Heart left ventricle (tissue), 16 donors: ENCODE measurements around the gene NCS1. TPM values are rescaled to one million over a fixed set of nuclear protein-coding genes. Genes with fewer than 3 reads are reported as not detected.

Experiments
- ATAC-seq, 4 donors: fragments of 200-7000 bp; cut with Tn5 transposase; one replicate each; pipeline ENCODE4 v1.9.1; 2020 to 2022; ENCODE audit warnings: moderate library complexity in 4 of 4, mild to moderate bottlenecking in 3 of 4, moderate number of reproducible peaks in 1 of 4
- DNase-seq, 5 donors: peaks; one replicate each; pipeline ENCODE4 v3.0.0-alpha.2; 2020
- H3K27ac ChIP-seq, 12 donors: fragments of 200-600 bp; sonication (generic) in 4 of 12; one replicate each; pipeline versions ENCODE4 v1.5.0 to v1.8.0; 2016 to 2022; ENCODE audit warnings: mild to moderate bottlenecking in 2 of 12
- H3K27me3 ChIP-seq, 9 donors: fragments of 200-600 bp; sonication (generic) in 2 of 9; one replicate each; pipeline versions ENCODE4 v1.5.1 to v1.8.0; 2016 to 2022; ENCODE audit warnings: mild to moderate bottlenecking in 3 of 9
- H3K36me3 ChIP-seq, 9 donors: fragments of 200-600 bp; sonication (generic) in 2 of 9; one replicate each; pipeline versions ENCODE4 v1.5.0 to v1.8.0; 2018 to 2022; ENCODE audit warnings: mild to moderate bottlenecking in 2 of 9
- H3K4me1 ChIP-seq, 12 donors: fragments of 200-600 bp; sonication (generic) in 4 of 12; one replicate each; pipeline versions ENCODE4 v1.5.0 to v1.8.0; 2016 to 2022; ENCODE audit warnings: mild to moderate bottlenecking in 3 of 12
- H3K4me3 ChIP-seq, 12 donors: fragments of 200-600 bp; sonication (generic) in 4 of 12; one replicate each; pipeline versions ENCODE4 v1.5.0 to v1.8.0; 2017 to 2022; ENCODE audit warnings: mild to moderate bottlenecking in 9 of 12, moderate library complexity in 4 of 12
- H3K9me3 ChIP-seq, 12 donors: fragments of 200-600 bp; sonication (generic) in 4 of 12; one replicate each; pipeline versions ENCODE4 v1.5.0 to v1.8.0; 2016 to 2022; ENCODE audit warnings: mild to moderate bottlenecking in 1 of 12
- CTCF ChIP-seq, 12 donors: fragments of 200-600 bp; sonication (generic) in 4 of 12; IDR thresholded peaks; one replicate each; pipeline versions ENCODE4 v1.5.0 to v1.8.0; 2018 to 2022; ENCODE audit warnings: antibody characterized with exemption in 12 of 12, mild to moderate bottlenecking in 5 of 12
- POLR2A ChIP-seq, 2 donors: fragments of 450-650 bp; IDR thresholded peaks; one replicate each; pipeline ENCODE4 v1.6.1; 2017; ENCODE audit warnings: antibody characterized with exemption in 2 of 2, mild to moderate bottlenecking in 2 of 2, moderate library complexity in 2 of 2
- WGBS, 4 donors: extraction: QIAGEN DNeasy Blood & Tissue Kit in 2 of 4; methylation state at CpG; one replicate each; pipeline versions ENCODE4 v1.1.5 to v1.1.7; 2013 to 2018; 5-methylcytosine and 5-hydroxymethylcytosine counted together
- intact Hi-C, 10 donors: fragments of 100-400 bp; cut with DNase I; formaldehyde crosslinking; loops; one replicate each; pipeline versions ENCODE4 v1.11.1 to v1.14.2; 2022
- polyA plus RNA-seq, 2 donors: library from polyadenylated mRNA; stranded (reverse); fragments of 200-250 nt; gene quantifications; one replicate each; pipeline ENCODE4 v1.2.3, GENCODE V29; 2013
- total RNA-seq, 9 donors: library from RNA; depleted of rRNA in 2 of 9; stranded (reverse); fragments of >200 nt in 2 of 9; fragmentation: NEBNext Ultra II Directional in 3 of 9; extraction: Animal tissue kit (Norgen Biotek cat#: 25700) in 3 of 9; gene quantifications; one replicate each; pipeline versions ENCODE4 v1.1.0 to v1.2.4, GENCODE V29; 2016 to 2023
- donor health status: ischemic (EF 13 %, LVEDD 7.1; RV severe dilation, severe dysfunction).
- donor health status: healthy with polysubstance abuse.
- donor health status: DM: no; HTN: yes; CAD: no.
- donor health status: DM: no; HTN: no; CAD: no.
- donor health status: ischemic (EF 25% LVEDD 6.9; RV normal size, moderate dysfunction).
- donor health status: ischemic (EF 25% LVEDD 5.7; RV mildly dilated, moderate dysfunction).
- donor health status: healthy.
- donor health status: DM: yes; HTN: yes; CAD: no.
- donor health status: ischemic (EF 35%, LVEDD 5.7; RV mildly dilated, moderate dysfunction).
- donor health status: nonischemic (EF 11% LVEDD 7.7; RV severe dilation, severe dysfunction).
- donor health status: DM: yes; HTN: yes; CAD: no.
- donor health status: PGD.
- donor health status: ischemic (EF 29% LVEDD 5.4; RV normal size, mild dysfunction).
- donor health status: nonischemic (EF 23%, LVEDD 6.1; RV moderate dilation, normal function).

The NCS1 gene
- total and polyA plus RNA-seq, 11 donors, result 2.3 to 15.9 (median 9.4) TPM

- intact Hi-C loops, result no loop called here
Observed at GRCh38 chr9:130132746-130133145, 39.5 kb upstream of the NCS1 start.

GRCh38 chr9:130137081-130137640 is 35.0 kb upstream of the NCS1 start:
- Histone ChIP-seq H3K4me1 (peaks cover 0 to 36% (median 25%) of the 10 kb centered on the region in 12 donors), H3K36me3 (peaks cover 0 to 35% (median 14%) of the 10 kb centered on the region in 9 donors), H3K4me3 (no peak overlapping the region), H3K27ac (peak overlapping the region in 2 of 12 donors; percentile 52 to 87), H3K27me3 (no peaks in the 10 kb centered on the region), H3K9me3 (no peaks in the 10 kb centered on the region)
- peak in 1 of 5 donors; percentile 27 for DNase-seq
- intact Hi-C loops, result no loop called here
- 86 to 92% (median 90%) methylated on average over 12 to 15 of the region's 15 CpGs for WGBS, 4 donors
- TF ChIP-seq POLR2A (IDR thresholded peaks at IDR 0.05) (no peak), CTCF (IDR thresholded peaks at IDR 0.05) (no peak)
- ATAC-seq, result no peak

More at GRCh38 chr9:130132746-130133145, 39.5 kb upstream of the NCS1 start:
- Histone ChIP-seq H3K4me3 (no peak overlapping the region), H3K36me3 (peaks cover 0 to 65% (median 43%) of the 10 kb centered on the region in 9 donors), H3K27ac (no peak overlapping the region), H3K9me3 (no peaks in the 10 kb centered on the region), H3K27me3 (no peaks in the 10 kb centered on the region), H3K4me1 (peaks cover 0 to 33% (median 13%) of the 10 kb centered on the region in 12 donors)
- 95 to 96% (median 95%) methylated on average over 7 of the region's 7 CpGs for WGBS, 4 donors
- no peak for ATAC-seq
- TF ChIP-seq POLR2A (IDR thresholded peaks at IDR 0.05) (no peak), CTCF (IDR thresholded peaks at IDR 0.05) (no peak)
- peak in 1 of 5 donors; percentile 8 for DNase-seq

DNA sequence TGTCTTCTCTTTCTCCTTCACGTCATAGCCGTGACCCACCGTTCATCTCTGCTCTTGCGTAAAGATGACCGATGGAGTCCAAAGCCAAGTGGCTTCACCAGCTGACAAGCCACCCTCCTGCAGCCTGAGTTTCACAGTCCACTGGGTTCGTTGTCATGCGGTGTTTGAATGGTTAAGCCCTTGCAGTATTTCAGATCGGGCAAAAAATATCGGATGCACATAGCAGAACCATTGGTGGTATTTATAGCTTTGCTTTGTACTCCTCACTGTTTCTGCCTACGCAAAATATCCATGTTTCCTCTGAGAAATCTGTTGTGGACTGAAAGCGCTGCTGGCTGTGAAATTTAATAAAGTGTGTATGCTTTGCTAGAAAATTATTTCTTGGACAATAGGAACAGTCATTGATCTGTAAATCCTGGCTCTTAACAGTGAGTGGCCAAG is 34.5 kb upstream of the NCS1 start:
- peaks cover 0 to 30% (median 14%) of the 10 kb centered on the region in 9 donors for H3K36me3 ChIP-seq
- peak overlapping the region in 9 of 12 donors; percentile 1 to 87 (median 35) for H3K27ac ChIP-seq
- no peaks in the 10 kb centered on the region for H3K9me3 ChIP-seq
- ATAC-seq (no peak), DNase-seq (peak in 1 of 5 donors; percentile 28)
- TF ChIP-seq CTCF (IDR thresholded peaks at IDR 0.05), result no peak
- H3K27me3 ChIP-seq, result no peaks in the 10 kb centered on the region
- 77 to 84% (median 80%) methylated on average over 11 of the region's 11 CpGs for WGBS, 4 donors
- H3K4me1 ChIP-seq, result peaks cover 0 to 36% (median 25%) of the 10 kb centered on the region in 12 donors
- H3K4me3 ChIP-seq, result no peak overlapping the region
- intact Hi-C loops, result no loop called here

DNA sequence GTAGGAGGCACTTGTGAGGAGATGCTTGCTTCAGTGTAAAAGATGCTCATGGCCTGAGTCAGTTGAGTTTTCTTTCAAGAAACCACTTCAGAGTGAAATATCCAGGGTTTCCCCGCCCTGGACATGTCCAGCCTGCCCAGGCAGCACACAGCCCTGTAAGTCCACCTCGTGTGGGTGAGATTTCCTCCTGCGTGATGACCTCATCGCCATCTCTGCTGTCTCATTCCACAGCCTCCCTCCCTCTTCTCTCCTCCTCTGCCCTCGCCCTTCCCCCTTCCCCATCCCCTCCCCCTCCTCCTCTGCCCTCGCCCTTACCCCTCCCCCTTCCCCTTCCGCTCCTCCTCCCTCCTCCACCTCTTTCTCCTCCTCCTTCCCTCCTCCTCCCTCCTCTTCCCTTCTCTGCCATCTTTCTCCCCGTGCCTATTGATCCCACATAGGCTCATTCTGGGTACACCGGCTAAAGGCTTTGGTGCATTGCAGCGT is 34.0 kb upstream of the NCS1 start:
- peak overlapping the region in 9 of 12 donors; percentile 1 to 87 (median 46) for H3K27ac ChIP-seq

More for the DNA sequence above, 34.0 kb upstream of the NCS1 start:
- WGBS, 4 donors, result 40 to 60% (median 44%) methylated on average over 10 of the region's 10 CpGs
- no peaks in the 10 kb centered on the region for H3K27me3 ChIP-seq
- no peak overlapping the region for H3K4me3 ChIP-seq
- peak in 3 of 4 donors; percentile 74 to 87 (median 76) for ATAC-seq
- TF ChIP-seq POLR2A (IDR thresholded peaks at IDR 0.05) (no peak), CTCF (IDR thresholded peaks at IDR 0.05) (no peak)
- H3K9me3 ChIP-seq, result no peaks in the 10 kb centered on the region
- DNase-seq, result peak; percentile 49 to 77 (median 62)
- peaks cover 0 to 36% (median 25%) of the 10 kb centered on the region in 12 donors for H3K4me1 ChIP-seq
- H3K36me3 ChIP-seq, result peaks cover 0 to 25% (median 10%) of the 10 kb centered on the region in 9 donors
- intact Hi-C loops, result no loop called here
